Choroid plexus epithelial cell (primary cell): Measurements from ENCODE around the gene KBTBD2.
"Not testable (repeated sequence)": the region's sequence is repeated elsewhere in the genome, so short reads cannot be mapped to it uniquely, and the experiment has no call there.

Source experiments
- DNase-seq: peaks from one replicate; pipeline ENCODE4 v3.0.0-alpha.2; 2010; ENCODE audit warnings: low read depth
- H3K4me3 ChIP-seq: 2 replicates; pipeline ENCODE4 v1.5.1; 2011; ENCODE audit warnings: low read depth, mild to moderate bottlenecking, control low read depth, low read length, moderate library complexity
- TF ChIP-seq, protein P1 (sequence below): conservative IDR thresholded peaks from 2 replicates; pipeline ENCODE4 v1.5.1; 2011; ENCODE audit warnings: low read depth, mild to moderate bottlenecking, control low read depth, inconsistent platforms, low read length, moderate library complexity

Gene KBTBD2

DNA sequence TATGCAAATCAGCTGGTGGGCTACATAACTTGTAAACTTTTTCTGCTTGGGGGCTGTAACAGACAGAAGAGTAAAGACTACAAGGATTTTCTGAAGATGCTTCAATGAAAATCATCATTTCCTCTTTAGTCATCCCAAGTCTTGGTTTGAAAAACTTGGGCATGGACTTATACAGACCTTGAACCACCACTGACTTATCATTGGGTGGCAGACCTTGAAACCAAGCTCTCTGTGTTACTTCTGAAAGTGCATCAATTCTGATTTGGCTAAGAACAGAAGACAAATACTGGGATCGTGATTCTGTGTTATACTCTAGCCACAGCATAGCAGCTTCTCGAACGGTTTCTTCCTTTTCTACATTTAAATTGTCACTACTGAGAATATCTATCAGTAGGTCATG is 21.3 kb downstream of the KBTBD2 start:
- TF ChIP-seq, protein P1, sequence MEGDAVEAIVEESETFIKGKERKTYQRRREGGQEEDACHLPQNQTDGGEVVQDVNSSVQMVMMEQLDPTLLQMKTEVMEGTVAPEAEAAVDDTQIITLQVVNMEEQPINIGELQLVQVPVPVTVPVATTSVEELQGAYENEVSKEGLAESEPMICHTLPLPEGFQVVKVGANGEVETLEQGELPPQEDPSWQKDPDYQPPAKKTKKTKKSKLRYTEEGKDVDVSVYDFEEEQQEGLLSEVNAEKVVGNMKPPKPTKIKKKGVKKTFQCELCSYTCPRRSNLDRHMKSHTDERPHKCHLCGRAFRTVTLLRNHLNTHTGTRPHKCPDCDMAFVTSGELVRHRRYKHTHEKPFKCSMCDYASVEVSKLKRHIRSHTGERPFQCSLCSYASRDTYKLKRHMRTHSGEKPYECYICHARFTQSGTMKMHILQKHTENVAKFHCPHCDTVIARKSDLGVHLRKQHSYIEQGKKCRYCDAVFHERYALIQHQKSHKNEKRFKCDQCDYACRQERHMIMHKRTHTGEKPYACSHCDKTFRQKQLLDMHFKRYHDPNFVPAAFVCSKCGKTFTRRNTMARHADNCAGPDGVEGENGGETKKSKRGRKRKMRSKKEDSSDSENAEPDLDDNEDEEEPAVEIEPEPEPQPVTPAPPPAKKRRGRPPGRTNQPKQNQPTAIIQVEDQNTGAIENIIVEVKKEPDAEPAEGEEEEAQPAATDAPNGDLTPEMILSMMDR: no peak

GRCh38 chr7:32869716-32870115 is 21.8 kb downstream of the KBTBD2 start:
- TF ChIP-seq, protein P1: no peak

More for the DNA sequence above, 21.3 kb downstream of the KBTBD2 start:
- no peak for DNase-seq
- H3K4me3 ChIP-seq: no peak overlapping the region

GRCh38 chr7:32868116-32868515 is 23.4 kb downstream of the KBTBD2 start:
- TF ChIP-seq, protein P1: no peak
- no peak overlapping the region for H3K4me3 ChIP-seq
- DNase-seq: no peak

More at GRCh38 chr7:32869716-32870115, 21.8 kb downstream of the KBTBD2 start:
- H3K4me3 ChIP-seq: no peak overlapping the region
- no peak for DNase-seq

DNA sequence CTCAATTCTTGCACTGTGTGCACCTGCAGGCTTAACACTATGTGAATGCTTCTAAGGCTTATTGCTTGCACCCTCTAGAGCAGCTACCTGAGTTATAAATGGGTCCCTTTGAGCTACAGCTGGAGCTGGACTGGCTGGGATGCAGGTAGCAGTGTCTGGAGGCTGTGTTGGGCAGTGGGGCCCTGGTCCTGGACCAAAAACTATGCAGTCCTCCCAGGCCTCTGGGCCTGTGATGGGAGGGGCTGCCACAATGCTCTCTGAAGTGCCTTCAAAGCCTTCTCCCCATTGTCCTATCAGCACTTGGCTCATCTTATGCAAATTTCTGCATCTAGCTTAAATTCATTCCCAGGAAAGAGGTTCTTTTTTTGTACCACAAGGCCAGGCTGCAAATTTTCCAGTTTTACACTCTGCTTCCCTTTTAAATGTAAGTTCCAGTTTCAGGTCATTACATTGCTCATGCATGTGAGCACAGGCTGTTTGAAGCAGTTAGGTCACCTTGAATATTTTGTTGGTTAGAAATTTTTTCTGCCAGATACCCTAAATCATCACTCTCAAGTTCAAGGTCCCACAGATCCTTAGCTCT is 26.0 kb downstream of the KBTBD2 start:
- no peak overlapping the region for H3K4me3 ChIP-seq
- no peak for DNase-seq
- TF ChIP-seq, protein P1: no peak

GRCh38 chr7:32863872-32864271 is 27.7 kb downstream of the KBTBD2 start:
- DNase-seq, H3K4me3 ChIP-seq: not testable (repeated sequence)

- no peak for DNase-seq
- H3K4me3 ChIP-seq: no peak overlapping the region
- TF ChIP-seq, protein P1: no peak
Measured at GRCh38 chr7:32860090-32860489, 31.5 kb downstream of the KBTBD2 start.

DNA sequence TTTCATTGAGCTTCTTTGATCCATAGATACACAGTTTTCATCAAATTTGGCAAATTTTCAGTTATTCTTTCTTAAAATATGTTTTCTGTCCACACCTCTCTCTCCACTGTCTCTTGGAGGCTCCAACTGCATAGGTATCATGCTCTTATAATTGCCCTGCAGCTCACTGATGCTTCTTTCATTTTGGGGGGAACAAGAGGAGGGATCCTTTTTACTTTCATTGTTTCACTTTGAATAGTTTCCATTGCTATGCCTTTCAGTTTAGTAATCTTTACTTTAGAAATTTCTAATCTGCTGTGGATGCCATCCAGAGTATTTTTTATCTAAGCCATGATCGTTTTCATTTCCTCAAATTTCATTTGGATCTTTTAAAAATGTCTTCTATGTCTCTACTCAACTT is 32.9 kb downstream of the KBTBD2 start:
- no peak overlapping the region for H3K4me3 ChIP-seq
- DNase-seq: no peak
- TF ChIP-seq, protein P1: no peak

GRCh38 chr7:32857063-32857462 is 34.5 kb downstream of the KBTBD2 start:
- not testable (repeated sequence) for H3K4me3 ChIP-seq, DNase-seq

DNA sequence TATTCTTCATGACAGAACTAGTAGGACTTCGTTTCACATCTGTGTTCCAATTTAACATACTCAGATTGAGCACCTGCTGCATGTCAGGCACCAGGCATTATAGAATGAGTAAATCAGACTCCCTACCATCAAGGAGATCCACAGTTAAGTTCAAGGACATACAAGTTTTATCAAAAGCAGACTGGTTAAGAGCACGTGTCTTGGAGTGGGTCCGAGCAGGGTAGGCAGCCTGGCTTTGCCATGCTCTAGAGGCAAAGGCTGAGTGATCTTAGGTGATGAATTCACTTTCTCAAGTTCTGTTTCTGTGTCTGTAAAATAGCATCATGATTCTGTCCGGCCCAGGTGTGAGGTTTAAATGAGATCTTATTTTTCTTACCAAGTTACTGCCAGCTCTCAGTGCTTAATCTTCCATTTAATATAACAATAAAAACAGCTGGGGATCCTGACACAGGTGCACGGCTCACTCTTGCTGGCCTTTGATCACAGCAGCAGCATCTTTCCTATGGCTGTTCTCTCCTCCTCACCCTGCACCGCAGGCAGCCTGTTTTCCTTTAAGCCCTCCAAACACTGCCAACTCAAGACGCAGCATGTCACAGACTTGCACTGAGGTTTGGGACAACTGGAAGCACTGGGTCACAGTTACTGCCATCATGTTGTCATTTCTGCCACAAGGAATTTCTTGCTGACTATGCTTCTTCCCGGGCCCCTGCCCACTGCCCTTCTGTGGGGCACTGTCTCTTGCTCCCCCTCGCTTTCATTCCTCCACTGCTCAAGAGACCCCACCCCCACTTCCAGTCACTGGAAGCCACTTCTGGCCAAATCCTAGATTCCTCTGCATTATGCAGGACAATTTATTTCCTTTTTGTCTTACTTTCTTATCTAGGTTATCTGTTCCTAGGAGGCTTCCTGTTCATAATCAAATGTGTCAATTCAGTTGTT is 35.5 kb downstream of the KBTBD2 start:
- not testable (repeated sequence) for DNase-seq

GRCh38 chr7:32850654-32851053 is 40.9 kb downstream of the KBTBD2 start:
- DNase-seq, H3K4me3 ChIP-seq: not testable (repeated sequence)

More for the DNA sequence above, 35.5 kb downstream of the KBTBD2 start:
- not testable (repeated sequence) for H3K4me3 ChIP-seq

DNA sequence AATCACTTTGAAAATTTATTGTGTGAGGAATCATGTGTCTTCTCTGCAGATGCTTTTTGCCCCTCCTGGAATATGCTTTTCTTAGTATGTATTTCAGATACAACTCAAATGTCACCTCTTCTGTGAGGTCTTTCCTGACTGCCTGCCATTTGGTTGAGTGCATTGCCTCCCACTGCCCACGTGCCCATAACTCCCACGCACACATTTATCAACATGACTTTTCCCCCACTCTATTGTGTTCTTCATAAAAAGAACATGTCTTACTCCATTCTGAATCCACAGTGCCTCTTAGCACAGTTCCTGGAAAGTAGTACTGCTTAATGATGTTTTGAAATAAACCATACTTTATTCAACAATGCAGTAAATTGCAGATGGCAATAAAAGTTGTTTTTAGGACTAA is 42.9 kb downstream of the KBTBD2 start:
- not testable (repeated sequence) for DNase-seq, H3K4me3 ChIP-seq
